ENCODE results near the gene OR4N2.
"Not testable (repeated sequence)": the region's sequence is repeated elsewhere in the genome, so short reads cannot be mapped to it uniquely, and the experiment has no call there.

OR4N2 gene, protein sequence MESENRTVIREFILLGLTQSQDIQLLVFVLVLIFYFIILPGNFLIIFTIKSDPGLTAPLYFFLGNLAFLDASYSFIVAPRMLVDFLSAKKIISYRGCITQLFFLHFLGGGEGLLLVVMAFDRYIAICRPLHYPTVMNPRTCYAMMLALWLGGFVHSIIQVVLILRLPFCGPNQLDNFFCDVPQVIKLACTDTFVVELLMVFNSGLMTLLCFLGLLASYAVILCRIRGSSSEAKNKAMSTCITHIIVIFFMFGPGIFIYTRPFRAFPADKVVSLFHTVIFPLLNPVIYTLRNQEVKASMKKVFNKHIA

GRCh38 chr14:19803470-19803869 is at the start of gene OR4N2:
TSS of gene OR4N2 (plus strand) at chr14:19803770. CDS start at chr14:19827449, 23,679 bp downstream.
- in situ Hi-C loops (cut with MboI; ENCODE audit: low sequenced_read_pairs, unreplicated experiment); DNase-seq (ENCODE audit: low spot score): not testable (repeated sequence)

DNA sequence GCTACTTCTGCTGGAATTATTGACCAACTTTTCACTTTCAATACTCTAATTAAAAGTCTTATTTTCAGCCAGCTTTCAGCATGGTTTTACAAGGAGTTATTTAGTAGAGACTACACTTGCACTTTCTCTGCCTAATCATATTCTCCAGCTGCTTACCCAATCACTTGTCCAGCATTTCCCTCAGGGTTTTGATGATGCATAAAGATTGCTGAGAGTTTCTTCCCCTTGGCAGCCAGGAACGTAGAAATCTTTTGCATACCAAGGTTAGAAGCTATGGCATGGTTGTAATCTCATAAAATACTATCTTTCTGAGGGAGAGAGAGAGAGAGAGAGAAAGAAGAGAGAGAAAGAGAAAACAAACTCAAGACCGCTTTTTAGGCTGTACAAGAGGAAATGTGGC is 49.4 kb upstream of the OR4N2 start:
- in situ Hi-C loops (cut with MboI; ENCODE audit: low sequenced_read_pairs, unreplicated experiment): no loop called here
- DNase-seq (ENCODE audit: low spot score): no peak
- TF ChIP-seq CTCF (IDR thresholded peaks at IDR 0.05; ENCODE audit: borderline replicate concordance, control extremely low read depth, extremely low read depth, insufficient read depth, missing control alignments): no peak

DNA sequence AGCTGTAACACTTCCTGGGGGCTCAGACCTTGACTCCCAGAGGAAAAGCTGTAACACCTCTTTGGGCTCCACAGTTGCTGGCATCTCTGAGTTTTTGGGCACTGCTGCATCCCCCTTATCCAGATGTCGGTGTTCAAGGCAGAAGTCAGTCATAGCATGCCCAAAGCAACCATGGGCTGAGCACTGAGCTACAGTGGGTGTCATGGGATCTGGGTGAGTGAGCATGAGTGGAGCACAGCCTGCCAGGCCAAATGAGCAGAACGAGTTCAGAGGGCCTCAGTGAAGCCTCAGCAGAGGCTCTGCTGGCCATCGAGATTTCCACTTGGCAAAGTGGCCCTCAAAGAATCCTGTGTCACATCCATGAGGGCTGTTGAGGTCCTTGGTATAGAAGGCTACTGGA is 32.1 kb upstream of the OR4N2 start:
- DNase-seq (ENCODE audit: low spot score); in situ Hi-C loops (cut with MboI; ENCODE audit: low sequenced_read_pairs, unreplicated experiment): not testable (repeated sequence)

- in situ Hi-C loops (cut with MboI; ENCODE audit: low sequenced_read_pairs, unreplicated experiment): no loop called here
- TF ChIP-seq CTCF (IDR thresholded peaks at IDR 0.05; ENCODE audit: borderline replicate concordance, control extremely low read depth, extremely low read depth, insufficient read depth, missing control alignments): no peak
- no peak for DNase-seq (ENCODE audit: low spot score)
Measured at GRCh38 chr14:19771895-19772430, 31.6 kb upstream of the OR4N2 start.

GRCh38 chr14:19772454-19772853 is 31.1 kb upstream of the OR4N2 start:
- DNase-seq (ENCODE audit: low spot score): not testable (repeated sequence)

DNA sequence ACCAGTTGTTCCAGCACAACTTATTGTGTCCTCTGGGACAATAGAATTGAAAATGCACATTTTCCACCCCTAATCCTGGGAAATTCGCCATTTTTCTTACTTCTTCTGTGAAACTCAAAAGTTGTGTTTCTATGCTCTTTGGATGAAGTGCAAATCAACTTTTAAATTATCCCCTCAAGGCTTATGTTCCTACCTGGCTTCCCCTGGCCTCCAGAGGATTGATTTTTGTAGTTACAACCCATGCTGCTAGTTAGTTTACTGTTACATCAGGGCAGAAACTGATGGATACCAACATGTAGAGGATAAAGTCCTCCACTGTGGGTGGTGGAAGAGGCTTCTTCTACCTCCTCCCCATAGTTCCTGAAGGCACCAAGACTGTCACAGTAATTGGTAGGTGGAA is 30.4 kb upstream of the OR4N2 start, which contains the start of gene OR4M1:
TSS of gene OR4M1 (plus strand) at position 301 of the 400 bp plus-strand sequence. CDS start 6,819 bp downstream, outside the sequence.
- in situ Hi-C loops (cut with MboI; ENCODE audit: low sequenced_read_pairs, unreplicated experiment); DNase-seq (ENCODE audit: low spot score): not testable (repeated sequence)

More at GRCh38 chr14:19772454-19772853, 31.1 kb upstream of the OR4N2 start:
- in situ Hi-C loops (cut with MboI; ENCODE audit: low sequenced_read_pairs, unreplicated experiment): not testable (repeated sequence)

GRCh38 chr14:19775587-19775986 is 28.0 kb upstream of the OR4N2 start:
- no peak for TF ChIP-seq CTCF (IDR thresholded peaks at IDR 0.05; ENCODE audit: borderline replicate concordance, control extremely low read depth, extremely low read depth, insufficient read depth, missing control alignments)
- DNase-seq (ENCODE audit: low spot score): no peak
- in situ Hi-C loops (cut with MboI; ENCODE audit: low sequenced_read_pairs, unreplicated experiment): no loop called here

GRCh38 chr14:19785848-19786247 is 17.7 kb upstream of the OR4N2 start:
- in situ Hi-C loops (cut with MboI; ENCODE audit: low sequenced_read_pairs, unreplicated experiment); DNase-seq (ENCODE audit: low spot score): not testable (repeated sequence)

GRCh38 chr14:19787318-19787717 is 16.3 kb upstream of the OR4N2 start:
- in situ Hi-C loops (cut with MboI; ENCODE audit: low sequenced_read_pairs, unreplicated experiment); DNase-seq (ENCODE audit: low spot score): not testable (repeated sequence)

- DNase-seq (ENCODE audit: low spot score); in situ Hi-C loops (cut with MboI; ENCODE audit: low sequenced_read_pairs, unreplicated experiment): not testable (repeated sequence)
Measured at GRCh38 chr14:19788150-19788549, 15.4 kb upstream of the OR4N2 start.

DNA sequence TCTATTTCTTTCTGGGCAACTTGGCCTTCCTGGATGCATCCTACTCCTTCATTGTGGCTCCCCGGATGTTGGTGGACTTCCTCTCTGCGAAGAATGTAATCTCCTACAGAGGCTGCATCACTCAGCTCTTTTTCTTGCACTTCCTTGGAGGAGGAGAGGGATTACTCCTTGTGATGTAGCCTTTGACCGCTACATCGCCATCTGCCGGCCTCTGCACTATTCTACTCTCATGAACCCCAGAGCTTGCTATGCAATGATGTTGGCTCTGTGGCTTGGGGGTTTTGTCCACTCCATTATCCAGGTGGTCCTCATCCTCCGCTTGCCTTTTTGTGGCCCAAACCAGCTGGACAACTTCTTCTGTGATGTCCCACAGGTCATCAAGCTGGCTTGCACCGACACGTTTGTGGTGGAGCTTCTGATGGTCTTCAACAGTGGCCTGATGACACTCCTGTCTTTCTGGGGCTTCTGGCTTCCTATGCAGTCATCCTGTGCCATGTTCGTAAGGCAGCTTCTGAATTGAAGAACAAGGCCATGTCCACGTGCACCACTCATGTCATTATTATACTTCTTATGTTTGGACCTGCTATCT is 7.0 kb upstream of the OR4N2 start:
- in situ Hi-C loops (cut with MboI; ENCODE audit: low sequenced_read_pairs, unreplicated experiment): not testable (repeated sequence)

More for the DNA sequence above, 7.0 kb upstream of the OR4N2 start:
- DNase-seq (ENCODE audit: low spot score): not testable (repeated sequence)

All from GM13976 (cell line).